OCI-M2 (cell line): ENCODE results near the gene RCSD1.
"Not testable (repeated sequence)": the region's sequence is repeated elsewhere in the genome, so short reads cannot be mapped to it uniquely, and the experiment has no call there.

Experiments used
- DNase-seq: peaks from one replicate; lab custom pipeline; 2025; ENCODE audit not compliant: unreplicated experiment; lab: John Stamatoyannopoulos, UW

The RCSD1 gene

GRCh38 chr1:167629681-167630567 is at the start of gene RCSD1:
Gene RCSD1, plus strand, starts transcription at chr1:167630232. Its CDS starts 192 bp downstream, at chr1:167630424.
- no peak for DNase-seq

GRCh38 chr1:167582064-167582463 is 48.0 kb upstream of the RCSD1 start:
- no peak for DNase-seq

GRCh38 chr1:167582722-167583121 is 47.3 kb upstream of the RCSD1 start:
- no peak for DNase-seq

- DNase-seq, result no peak
These were observed 45.5 kb upstream of the RCSD1 start for GRCh38 chr1:167584581-167584980.

GRCh38 chr1:167587342-167587741 is 42.7 kb upstream of the RCSD1 start:
- DNase-seq, result no peak

- DNase-seq, result no peak
These were observed 42.2 kb upstream of the RCSD1 start for GRCh38 chr1:167587872-167588271.

GRCh38 chr1:167588361-167588760 is 41.7 kb upstream of the RCSD1 start:
- no peak for DNase-seq

GRCh38 chr1:167592475-167592874 is 37.6 kb upstream of the RCSD1 start:
- DNase-seq, result no peak

GRCh38 chr1:167593860-167594259 is 36.2 kb upstream of the RCSD1 start:
- DNase-seq, result no peak

- DNase-seq, result no peak
These were observed 35.2 kb upstream of the RCSD1 start for GRCh38 chr1:167594822-167595221.

- no peak for DNase-seq
These were observed 30.0 kb upstream of the RCSD1 start for GRCh38 chr1:167599957-167600581.

- no peak for DNase-seq
These were observed 28.3 kb upstream of the RCSD1 start for GRCh38 chr1:167601442-167602383.

- DNase-seq, result no peak
These were observed 27.2 kb upstream of the RCSD1 start for GRCh38 chr1:167602840-167603239.

GRCh38 chr1:167605576-167605975 is 24.5 kb upstream of the RCSD1 start:
- no peak for DNase-seq

GRCh38 chr1:167611983-167612382 is 18.0 kb upstream of the RCSD1 start:
- DNase-seq, result no peak

- no peak for DNase-seq
These were observed 17.2 kb upstream of the RCSD1 start for GRCh38 chr1:167612587-167613385.

- not testable (repeated sequence) for DNase-seq
These were observed 16.0 kb upstream of the RCSD1 start for GRCh38 chr1:167613984-167614383.

- no peak for DNase-seq
These were observed 15.2 kb upstream of the RCSD1 start for GRCh38 chr1:167614851-167615250.

- DNase-seq, result no peak
These were observed 13.5 kb upstream of the RCSD1 start for GRCh38 chr1:167616521-167616920.
